ENCODE measurements around the gene COX4I1.

COX4I1 gene

DNA sequence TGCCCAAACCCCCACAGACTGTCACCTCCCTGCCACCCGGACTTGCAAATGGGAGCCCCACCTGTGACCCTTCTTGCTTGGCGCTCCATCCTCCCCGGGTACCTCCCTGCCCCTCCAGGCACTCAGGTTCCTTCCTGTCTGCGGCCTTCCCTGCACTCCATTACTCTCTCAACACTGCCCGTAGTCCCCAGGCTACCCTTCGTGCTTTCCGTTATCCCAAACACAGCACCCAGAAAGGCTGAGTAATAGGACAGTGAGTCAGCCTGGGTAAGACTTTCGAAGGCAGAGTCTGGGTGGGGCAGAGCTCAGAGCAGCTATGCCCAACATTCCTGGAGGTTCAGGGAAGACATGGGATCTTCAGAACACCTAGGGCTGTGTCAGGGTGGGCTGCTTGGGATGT lies 32.0 kb upstream of the COX4I1 start:
- Histone ChIP-seq H3K4me3 (ENCODE audit: insufficient read depth, low read depth, low read length) (no peak overlapping the region), H3K27me3 (ENCODE audit: control insufficient read depth, insufficient read depth, low read length, poor library complexity, severe bottlenecking) (no peaks in the 10 kb centered on the region), H3K27ac (ENCODE audit: insufficient read depth, low read depth, low read length, poor library complexity, severe bottlenecking) (no peak overlapping the region), H3K36me3 (ENCODE audit: control insufficient read depth, insufficient read depth, low read length) (no peaks in the 10 kb centered on the region), H3K4me1 (ENCODE audit: control insufficient read depth, insufficient read depth, low read length) (peaks cover 8% of the 10 kb centered on the region), H3K9me3 (ENCODE audit: control insufficient read depth, low read length) (no peaks in the 10 kb centered on the region)
- WGBS, 2 experiments: 78 to 87% methylated on average over 8 of the region's 8 CpGs

DNA sequence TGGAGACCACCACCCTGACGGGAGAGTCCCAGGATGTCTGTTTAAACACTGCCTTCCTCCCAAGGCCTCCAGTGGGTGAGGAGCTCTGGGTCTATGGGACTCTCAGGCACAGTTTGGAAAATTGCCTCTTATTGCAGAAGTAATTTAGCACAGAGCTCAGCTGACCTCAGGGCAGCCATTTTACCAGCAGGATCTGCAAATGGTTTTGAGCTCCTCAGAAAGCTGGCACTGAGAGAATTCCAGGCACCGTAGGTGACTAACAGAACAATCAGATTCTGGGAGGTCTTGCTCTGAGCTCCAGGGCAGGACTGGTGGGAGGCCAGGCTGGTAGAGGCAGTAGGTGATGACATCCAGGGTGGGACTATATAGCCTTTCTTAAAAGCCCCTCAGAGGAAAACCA lies 31.3 kb upstream of the COX4I1 start:
- Histone ChIP-seq H3K36me3 (ENCODE audit: control insufficient read depth, insufficient read depth, low read length) (no peaks in the 10 kb centered on the region), H3K27me3 (ENCODE audit: control insufficient read depth, insufficient read depth, low read length, poor library complexity, severe bottlenecking) (no peaks in the 10 kb centered on the region), H3K4me1 (ENCODE audit: control insufficient read depth, insufficient read depth, low read length) (peaks cover 8% of the 10 kb centered on the region), H3K27ac (ENCODE audit: insufficient read depth, low read depth, low read length, poor library complexity, severe bottlenecking) (no peak overlapping the region), H3K9me3 (ENCODE audit: control insufficient read depth, low read length) (no peaks in the 10 kb centered on the region), H3K4me3 (ENCODE audit: insufficient read depth, low read depth, low read length) (no peak overlapping the region)
- WGBS, 2 experiments: 25 to 32% methylated on average over 2 of the region's 2 CpGs

DNA sequence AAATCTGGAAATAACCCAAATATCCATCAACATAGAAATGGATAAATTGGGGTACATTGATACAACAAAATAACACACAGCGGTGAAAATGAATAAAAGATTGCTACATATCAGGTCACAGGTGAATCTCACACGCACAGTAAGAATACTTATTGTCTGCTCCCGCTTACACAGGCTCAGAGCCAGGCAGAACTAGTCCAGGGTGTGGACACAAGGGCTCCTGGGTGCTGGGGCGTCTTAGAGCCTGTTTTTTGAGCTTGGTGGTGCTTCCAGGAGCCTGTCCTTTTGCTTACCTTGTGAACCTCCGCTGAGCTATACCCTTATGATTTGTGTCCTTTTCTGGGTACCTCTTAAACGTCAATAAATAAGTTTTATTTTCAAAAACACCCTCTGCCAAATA lies 28.8 kb upstream of the COX4I1 start:
- Histone ChIP-seq H3K9me3 (ENCODE audit: control insufficient read depth, low read length) (no peaks in the 10 kb centered on the region), H3K27ac (ENCODE audit: insufficient read depth, low read depth, low read length, poor library complexity, severe bottlenecking) (no peak overlapping the region), H3K27me3 (ENCODE audit: control insufficient read depth, insufficient read depth, low read length, poor library complexity, severe bottlenecking) (no peaks in the 10 kb centered on the region), H3K36me3 (ENCODE audit: control insufficient read depth, insufficient read depth, low read length) (no peaks in the 10 kb centered on the region), H3K4me3 (ENCODE audit: insufficient read depth, low read depth, low read length) (no peak overlapping the region), H3K4me1 (ENCODE audit: control insufficient read depth, insufficient read depth, low read length) (peaks cover 8% of the 10 kb centered on the region)
- 97 to 99% methylated on average over 6 of the region's 6 CpGs for WGBS, 2 experiments

DNA sequence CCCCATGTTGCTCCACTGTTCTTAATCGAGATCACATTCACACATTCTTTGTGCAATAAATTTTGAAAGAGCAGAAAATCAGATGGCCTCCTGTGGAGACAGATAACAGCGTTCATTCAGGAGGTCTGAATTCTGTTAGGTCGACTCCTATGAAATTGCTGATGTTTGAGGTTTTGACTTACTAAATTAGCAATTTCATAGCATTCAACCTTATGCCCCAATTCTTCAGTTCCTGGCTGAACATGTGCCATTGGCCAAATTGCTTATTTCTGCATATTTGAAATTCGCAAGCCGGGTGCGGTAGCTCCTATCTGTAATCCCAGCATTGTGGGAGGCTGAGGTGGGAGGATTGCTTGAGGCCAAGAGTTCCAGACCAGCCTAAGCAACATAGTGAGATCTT lies 26.5 kb upstream of the COX4I1 start:
- Histone ChIP-seq H3K27ac (ENCODE audit: insufficient read depth, low read depth, low read length, poor library complexity, severe bottlenecking) (no peak overlapping the region), H3K4me1 (ENCODE audit: control insufficient read depth, insufficient read depth, low read length) (peaks cover 6% of the 10 kb centered on the region)

DNA sequence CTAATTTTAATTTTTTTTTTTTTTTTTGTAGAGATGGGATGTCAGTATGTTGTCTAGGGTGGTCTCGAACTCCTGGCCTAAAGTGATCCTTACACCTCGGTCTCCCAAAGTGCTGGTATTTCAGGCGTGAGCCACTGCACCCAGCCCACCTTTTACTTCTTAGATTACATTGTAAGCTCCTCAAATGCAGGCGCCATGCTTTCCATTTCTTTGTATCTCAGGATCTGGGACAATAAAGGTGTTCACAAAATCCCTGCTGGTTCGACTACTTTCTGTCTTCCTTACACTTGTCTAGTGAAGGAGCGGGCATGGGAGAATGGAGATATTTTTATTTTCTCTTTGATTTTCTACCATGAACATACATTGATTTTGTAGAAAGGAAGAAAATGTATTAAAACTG lies 25.4 kb upstream of the COX4I1 start:
- H3K4me1 ChIP-seq (ENCODE audit: control insufficient read depth, insufficient read depth, low read length): no peaks in the 10 kb centered on the region
- 87 to 96% methylated on average over 4 to 5 of the region's 6 CpGs for WGBS, 2 experiments

More for the DNA sequence above, 26.5 kb upstream of the COX4I1 start:
- no peaks in the 10 kb centered on the region for H3K9me3 ChIP-seq (ENCODE audit: control insufficient read depth, low read length)
- H3K27me3 ChIP-seq (ENCODE audit: control insufficient read depth, insufficient read depth, low read length, poor library complexity, severe bottlenecking): no peaks in the 10 kb centered on the region
- peaks cover 8% of the 10 kb centered on the region for H3K36me3 ChIP-seq (ENCODE audit: control insufficient read depth, insufficient read depth, low read length)
- WGBS, 2 experiments: 96 to 98% methylated on average over 6 of the region's 6 CpGs
- no peak overlapping the region for H3K4me3 ChIP-seq (ENCODE audit: insufficient read depth, low read depth, low read length)

DNA sequence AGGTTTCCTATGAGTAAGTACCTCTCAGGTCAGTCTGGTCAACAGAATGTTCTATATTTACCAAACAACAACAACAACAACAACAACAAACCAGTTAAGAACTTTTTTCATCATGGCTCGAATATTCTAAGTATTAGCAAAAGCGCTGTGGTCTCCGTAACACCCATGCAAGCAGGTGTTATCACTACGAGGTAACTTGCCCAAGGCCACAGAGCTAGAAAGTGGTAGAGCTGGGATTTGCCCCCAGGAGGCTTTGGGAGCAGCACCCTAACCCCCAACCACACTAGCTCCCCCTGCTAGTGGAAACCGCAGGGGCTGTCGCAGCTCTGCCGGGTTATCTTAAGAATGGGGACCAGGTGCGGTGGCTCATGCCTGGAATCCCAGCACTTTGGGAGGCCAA lies 24.7 kb upstream of the COX4I1 start:
- no peaks in the 10 kb centered on the region for H3K4me1 ChIP-seq (ENCODE audit: control insufficient read depth, insufficient read depth, low read length)
- H3K27ac ChIP-seq (ENCODE audit: insufficient read depth, low read depth, low read length, poor library complexity, severe bottlenecking): no peak overlapping the region
- H3K27me3 ChIP-seq (ENCODE audit: control insufficient read depth, insufficient read depth, low read length, poor library complexity, severe bottlenecking): no peaks in the 10 kb centered on the region
- no peaks in the 10 kb centered on the region for H3K9me3 ChIP-seq (ENCODE audit: control insufficient read depth, low read length)
- WGBS, 2 experiments: 96% methylated on average over 8 of the region's 8 CpGs
- no peak overlapping the region for H3K4me3 ChIP-seq (ENCODE audit: insufficient read depth, low read depth, low read length)
- peaks cover 25% of the 10 kb centered on the region for H3K36me3 ChIP-seq (ENCODE audit: control insufficient read depth, insufficient read depth, low read length)

More for the DNA sequence above, 25.4 kb upstream of the COX4I1 start:
- Histone ChIP-seq H3K4me3 (ENCODE audit: insufficient read depth, low read depth, low read length) (no peak overlapping the region), H3K27ac (ENCODE audit: insufficient read depth, low read depth, low read length, poor library complexity, severe bottlenecking) (no peak overlapping the region), H3K36me3 (ENCODE audit: control insufficient read depth, insufficient read depth, low read length) (peaks cover 19% of the 10 kb centered on the region), H3K27me3 (ENCODE audit: control insufficient read depth, insufficient read depth, low read length, poor library complexity, severe bottlenecking) (no peaks in the 10 kb centered on the region), H3K9me3 (ENCODE audit: control insufficient read depth, low read length) (no peaks in the 10 kb centered on the region)

DNA sequence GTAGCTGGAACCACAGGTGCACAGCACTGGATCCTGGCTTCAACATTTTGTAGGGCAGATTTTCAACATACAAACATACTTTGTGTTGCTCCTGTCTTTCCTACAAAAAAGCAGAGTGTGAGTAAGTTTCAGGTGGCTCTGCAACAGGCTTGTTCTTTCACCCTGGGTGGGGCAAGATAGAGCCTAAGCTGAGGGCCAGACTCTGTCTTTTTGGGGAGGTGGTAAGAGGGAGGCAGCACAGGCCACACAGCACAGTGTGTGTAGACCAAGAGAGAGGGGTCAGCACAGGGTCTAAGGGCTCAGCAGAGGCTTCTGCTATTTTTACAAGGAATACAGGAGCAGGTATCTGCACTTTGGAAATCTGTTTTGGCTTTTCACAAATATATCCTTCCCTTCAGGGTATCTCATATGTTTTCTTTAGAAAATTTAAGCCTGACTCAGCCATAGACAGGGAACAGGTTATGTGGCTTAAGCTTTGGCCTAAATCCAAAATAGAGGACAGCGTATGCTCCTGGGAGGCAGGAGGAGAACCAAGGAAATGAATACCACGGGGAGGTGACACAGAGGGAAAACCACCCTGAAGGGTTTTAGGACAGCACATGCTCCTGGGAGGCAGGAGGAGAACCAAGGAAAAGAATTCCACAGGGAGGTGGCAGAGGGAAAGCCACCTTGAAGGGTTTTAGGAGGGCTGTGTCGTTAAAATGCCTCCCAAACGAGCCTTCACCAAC lies 21.7 kb upstream of the COX4I1 start:
- 91 to 93% methylated on average over 4 of the region's 4 CpGs for WGBS, 2 experiments
- Histone ChIP-seq H3K27me3 (ENCODE audit: control insufficient read depth, insufficient read depth, low read length, poor library complexity, severe bottlenecking) (no peaks in the 10 kb centered on the region), H3K4me1 (ENCODE audit: control insufficient read depth, insufficient read depth, low read length) (no peaks in the 10 kb centered on the region), H3K27ac (ENCODE audit: insufficient read depth, low read depth, low read length, poor library complexity, severe bottlenecking) (no peak overlapping the region), H3K9me3 (ENCODE audit: control insufficient read depth, low read length) (no peaks in the 10 kb centered on the region), H3K4me3 (ENCODE audit: insufficient read depth, low read depth, low read length) (no peak overlapping the region), H3K36me3 (ENCODE audit: control insufficient read depth, insufficient read depth, low read length) (peaks cover 32% of the 10 kb centered on the region)

DNA sequence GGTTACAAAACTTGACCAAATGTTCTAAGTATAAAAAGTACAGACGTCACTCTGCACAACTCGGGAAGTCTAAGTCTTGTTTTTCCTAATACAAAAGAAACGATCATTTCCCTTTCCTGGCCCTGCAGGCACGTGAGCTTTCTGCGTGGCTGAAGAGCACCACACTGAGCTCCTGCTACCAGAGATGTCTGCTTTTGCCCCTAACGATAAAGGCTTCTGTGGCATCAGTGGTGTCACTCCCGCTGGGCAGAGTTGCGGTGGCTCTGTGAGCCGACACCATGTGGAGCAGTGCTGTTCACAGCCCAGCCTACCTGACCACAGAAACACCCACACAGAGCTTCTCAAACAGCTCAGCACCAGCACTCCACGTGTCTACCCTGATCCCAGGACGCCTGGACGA lies 20.6 kb upstream of the COX4I1 start:
- Histone ChIP-seq H3K27me3 (ENCODE audit: control insufficient read depth, insufficient read depth, low read length, poor library complexity, severe bottlenecking) (no peaks in the 10 kb centered on the region), H3K27ac (ENCODE audit: insufficient read depth, low read depth, low read length, poor library complexity, severe bottlenecking) (no peak overlapping the region), H3K36me3 (ENCODE audit: control insufficient read depth, insufficient read depth, low read length) (peaks cover 32% of the 10 kb centered on the region), H3K4me1 (ENCODE audit: control insufficient read depth, insufficient read depth, low read length) (no peaks in the 10 kb centered on the region), H3K9me3 (ENCODE audit: control insufficient read depth, low read length) (no peaks in the 10 kb centered on the region), H3K4me3 (ENCODE audit: insufficient read depth, low read depth, low read length) (no peak overlapping the region)
- WGBS, 2 experiments: 92 to 95% methylated on average over 10 to 12 of the region's 12 CpGs

DNA sequence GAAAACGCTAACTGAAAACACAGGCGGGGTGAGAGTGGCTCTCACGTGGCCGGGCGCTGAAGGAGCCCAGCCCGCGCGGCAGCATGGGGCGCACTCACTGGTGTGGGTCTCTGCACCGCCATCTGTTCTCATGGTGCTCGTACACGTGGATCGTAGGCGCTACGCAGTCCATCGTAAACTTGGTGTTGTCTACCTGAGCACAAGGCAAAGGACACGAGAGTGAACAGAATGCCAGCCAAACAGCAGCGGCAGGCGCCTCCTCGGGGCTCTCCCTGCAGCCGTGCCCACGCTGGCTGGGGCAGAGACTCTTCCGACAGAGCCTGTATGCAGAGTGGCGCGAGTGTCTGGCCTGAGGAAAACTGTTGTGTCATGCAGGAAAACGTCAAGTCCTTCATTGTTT lies 19.2 kb upstream of the COX4I1 start:
- Histone ChIP-seq H3K4me1 (ENCODE audit: control insufficient read depth, insufficient read depth, low read length) (no peaks in the 10 kb centered on the region), H3K27me3 (ENCODE audit: control insufficient read depth, insufficient read depth, low read length, poor library complexity, severe bottlenecking) (no peaks in the 10 kb centered on the region), H3K9me3 (ENCODE audit: control insufficient read depth, low read length) (no peaks in the 10 kb centered on the region), H3K36me3 (ENCODE audit: control insufficient read depth, insufficient read depth, low read length) (peaks cover 32% of the 10 kb centered on the region), H3K4me3 (ENCODE audit: insufficient read depth, low read depth, low read length) (no peak overlapping the region), H3K27ac (ENCODE audit: insufficient read depth, low read depth, low read length, poor library complexity, severe bottlenecking) (no peak overlapping the region)
- 92 to 93% methylated on average over 26 of the region's 26 CpGs for WGBS, 2 experiments

DNA sequence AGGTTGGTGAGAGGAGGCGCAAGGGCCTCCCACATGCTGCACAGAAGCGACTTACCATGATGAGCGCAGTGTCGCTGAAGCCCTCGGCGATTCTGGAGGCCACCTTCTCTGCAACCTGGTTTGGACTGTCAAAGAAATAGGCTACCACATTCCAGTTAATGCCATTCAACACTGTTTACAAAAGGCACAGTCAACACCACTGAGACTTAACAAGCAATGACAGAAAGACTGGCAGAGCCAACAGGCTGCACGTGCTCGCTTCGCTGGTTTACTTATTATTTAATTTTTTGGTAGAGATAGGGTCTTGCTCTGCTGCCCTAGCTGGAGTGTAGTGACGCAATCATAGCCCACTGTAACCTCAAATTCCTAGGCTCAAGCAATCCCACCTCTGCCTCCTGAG lies 18.3 kb upstream of the COX4I1 start:
- no peaks in the 10 kb centered on the region for H3K27me3 ChIP-seq (ENCODE audit: control insufficient read depth, insufficient read depth, low read length, poor library complexity, severe bottlenecking)
- H3K36me3 ChIP-seq (ENCODE audit: control insufficient read depth, insufficient read depth, low read length): peaks cover 32% of the 10 kb centered on the region
- 86 to 89% methylated on average over 10 of the region's 10 CpGs for whole genome bisulfite sequencing, 2 experiments

More for the DNA sequence above, 18.3 kb upstream of the COX4I1 start:
- Histone ChIP-seq H3K9me3 (ENCODE audit: control insufficient read depth, low read length) (no peaks in the 10 kb centered on the region), H3K27ac (ENCODE audit: insufficient read depth, low read depth, low read length, poor library complexity, severe bottlenecking) (no peak overlapping the region), H3K4me1 (ENCODE audit: control insufficient read depth, insufficient read depth, low read length) (no peaks in the 10 kb centered on the region), H3K4me3 (ENCODE audit: insufficient read depth, low read depth, low read length) (no peak overlapping the region)
